Measurements from ENCODE around the gene FOXF1. TPM values are rescaled to one million over a fixed set of nuclear protein-coding genes. Genes with fewer than 3 reads are reported as not detected.
A peak's percentile ranks its signal among the peaks of the same experiment; 100 is the strongest.

FOXF1 gene
- polyA plus RNA-seq, 3 donors = not detected

GRCh38 chr16:86517033-86517432 is 6.7 kb downstream of the FOXF1 start:
- no peak for TF ChIP-seq CTCF (IDR thresholded peaks at IDR 0.05)
- intact Hi-C loops (cut with micrococcal nuclease) = no loop called here
- no peak overlapping the region for H3K4me2 ChIP-seq (replicated peaks; ENCODE audit: extremely low read depth, low read length, poor library complexity, severe bottlenecking)
- no peaks in the 10 kb centered on the region for H4K20me1 ChIP-seq (ENCODE audit: insufficient read depth, low read length)
- H2AFZ ChIP-seq (ENCODE audit: insufficient read depth, low read depth, low read length, poor library complexity, severe bottlenecking) = no peak overlapping the region
- H3K9ac ChIP-seq (ENCODE audit: insufficient read depth, low read length, poor library complexity, severe bottlenecking) = no peak overlapping the region
- Mint-ChIP-seq H3K27ac (no peak overlapping the region), H3K9me3 (peaks cover 0 to 8% (median 2%) of the 10 kb centered on the region in 7 donors), H3K36me3 (peaks cover 0 to 3% of the 10 kb centered on the region in 2 donors), H3K4me3 (peak overlapping the region in 1 of 2 donors; percentile 78), H3K27me3 (ENCODE audit: low read depth in 3 of 3) (peaks cover 82 to 96% (median 82%) of the 10 kb centered on the region in 3 donors), H3K4me1 (peaks cover 4% of the 10 kb centered on the region)
- H3K4me1 ChIP-seq (ENCODE audit: control insufficient read depth in 1 of 2, insufficient read depth in 2 of 2, low read length in 2 of 2) = no peaks in the 10 kb centered on the region
- no peak for DNase-seq
- WGBS (ENCODE audit: insufficient coverage) = 20% methylated on average over 1 of the region's 9 CpGs
- H3K4me3 ChIP-seq (replicated peaks in 1 of 3; ENCODE audit: low read depth in 2 of 3, low read length in 3 of 3) = no peak overlapping the region
- peaks cover 0 to 4% of the 10 kb centered on the region in 2 donors for H3K9me3 ChIP-seq (replicated peaks in 1 of 2; ENCODE audit: control insufficient read depth in 1 of 2, insufficient read depth in 1 of 2, low read length in 2 of 2)
- H3K27ac ChIP-seq (ENCODE audit: low read depth in 1 of 2, low read length in 2 of 2) = no peak overlapping the region
- H3K36me3 ChIP-seq (replicated peaks in 1 of 2; ENCODE audit: control insufficient read depth in 1 of 2, insufficient read depth in 2 of 2, low read length in 2 of 2) = no peaks in the 10 kb centered on the region
- H3K79me2 ChIP-seq (ENCODE audit: insufficient read depth, low read length) = no peaks in the 10 kb centered on the region
- peaks cover 42 to 82% of the 10 kb centered on the region in 2 donors for H3K27me3 ChIP-seq (ENCODE audit: control insufficient read depth in 2 of 2, insufficient read depth in 2 of 2, low read length in 2 of 2)

DNA sequence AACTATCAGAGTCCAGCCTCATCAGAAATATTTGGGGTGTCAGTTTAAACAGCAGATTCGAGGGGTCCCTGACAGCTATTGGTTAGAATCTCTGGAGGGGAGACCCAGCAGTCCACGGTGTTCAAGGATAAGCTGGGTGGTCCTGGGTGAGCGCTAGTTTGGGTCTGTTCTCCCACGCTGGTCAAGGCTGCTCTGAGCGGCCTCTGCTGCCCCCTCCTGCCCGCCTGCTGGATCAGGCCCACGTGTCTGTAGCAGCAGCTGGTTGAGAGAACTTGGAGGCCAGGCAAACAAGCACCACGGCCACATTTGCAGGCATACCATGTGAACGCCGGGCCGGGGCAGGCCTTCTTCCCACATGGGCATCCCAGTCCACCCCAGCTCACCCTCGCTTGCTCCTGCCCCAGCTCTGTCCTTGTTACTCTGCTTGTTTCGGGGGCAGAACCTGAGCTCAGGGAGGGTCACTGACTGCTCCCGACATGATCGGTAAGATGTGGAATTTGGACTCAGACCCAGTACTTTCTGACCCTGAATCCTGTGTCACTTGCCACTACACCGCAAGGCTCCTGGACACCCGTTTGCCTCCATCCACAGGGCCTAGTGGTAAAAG is 7.4 kb downstream of the FOXF1 start:
- peaks cover 4% of the 10 kb centered on the region for H3K4me1 Mint-ChIP-seq
- H3K4me3 ChIP-seq (replicated peaks in 1 of 3; ENCODE audit: low read depth in 2 of 3, low read length in 3 of 3) = no peak overlapping the region
- DNase-seq = no peak
- H3K27me3 Mint-ChIP-seq (ENCODE audit: low read depth in 3 of 3) = peaks cover 75 to 94% (median 77%) of the 10 kb centered on the region in 3 donors
- peaks cover 0 to 4% of the 10 kb centered on the region in 2 donors for H3K9me3 ChIP-seq (replicated peaks in 1 of 2; ENCODE audit: control insufficient read depth in 1 of 2, insufficient read depth in 1 of 2, low read length in 2 of 2)
- H3K4me3 Mint-ChIP-seq = peak overlapping the region in 1 of 2 donors; percentile 78
- H3K9ac ChIP-seq (ENCODE audit: insufficient read depth, low read length, poor library complexity, severe bottlenecking) = no peak overlapping the region
- peaks cover 0 to 8% (median under 1%) of the 10 kb centered on the region in 7 donors for H3K9me3 Mint-ChIP-seq
- no peak overlapping the region for H3K27ac ChIP-seq (ENCODE audit: low read depth in 1 of 2, low read length in 2 of 2)
- no peaks in the 10 kb centered on the region for H3K4me1 ChIP-seq (ENCODE audit: control insufficient read depth in 1 of 2, insufficient read depth in 2 of 2, low read length in 2 of 2)
- H3K36me3 ChIP-seq (replicated peaks in 1 of 2; ENCODE audit: control insufficient read depth in 1 of 2, insufficient read depth in 2 of 2, low read length in 2 of 2) = no peaks in the 10 kb centered on the region
- TF ChIP-seq CTCF (IDR thresholded peaks at IDR 0.05) = peak; percentile 22
- H3K36me3 Mint-ChIP-seq = peaks cover 0 to 3% of the 10 kb centered on the region in 2 donors
- no peaks in the 10 kb centered on the region for H3K79me2 ChIP-seq (ENCODE audit: insufficient read depth, low read length)
- H3K27me3 ChIP-seq (ENCODE audit: control insufficient read depth in 2 of 2, insufficient read depth in 2 of 2, low read length in 2 of 2) = peaks cover 37 to 75% of the 10 kb centered on the region in 2 donors
- intact Hi-C loops (cut with micrococcal nuclease) = no loop called here
- no peaks in the 10 kb centered on the region for H4K20me1 ChIP-seq (ENCODE audit: insufficient read depth, low read length)
- no peak overlapping the region for H3K27ac Mint-ChIP-seq
- no peak overlapping the region for H3K4me2 ChIP-seq (replicated peaks; ENCODE audit: extremely low read depth, low read length, poor library complexity, severe bottlenecking)
- no peak overlapping the region for H2AFZ ChIP-seq (ENCODE audit: insufficient read depth, low read depth, low read length, poor library complexity, severe bottlenecking)
- WGBS (ENCODE audit: insufficient coverage) = 24% methylated on average over 16 of the region's 17 CpGs
